Liver (tissue), 3 donors: ENCODE measurements around the gene ADIRF.

Source experiments
- EGR1 ChIP-seq, 2 donors: IDR thresholded peaks; 2 replicates each; pipeline ENCODE4 v1.6.1; 2016 to 2018; ENCODE audit warnings: antibody characterized with exemption in 2 of 2, low read depth in 2 of 2
- GABPA ChIP-seq, 2 donors: IDR thresholded peaks in 1 of 2; conservative IDR thresholded peaks in 1 of 2; 2 replicates each; pipeline ENCODE4 v1.6.1; 2016; ENCODE audit warnings: antibody characterized with exemption in 2 of 2, mild to moderate bottlenecking in 1 of 2, moderate library complexity in 1 of 2
- JUND ChIP-seq, 2 donors: IDR thresholded peaks; 2 replicates each; pipeline ENCODE4 v1.6.1; 2016; ENCODE audit warnings: antibody characterized with exemption in 2 of 2
- NR2F2 ChIP-seq: IDR thresholded peaks from 2 replicates; pipeline ENCODE4 v1.6.1; 2016; ENCODE audit warnings: antibody characterized with exemption
- RAD21 ChIP-seq, 2 donors: IDR thresholded peaks; 2 replicates each; pipeline ENCODE4 v1.6.1; 2016; ENCODE audit warnings: antibody characterized with exemption in 2 of 2, mild to moderate bottlenecking in 2 of 2
- RXRA ChIP-seq, 2 donors: IDR thresholded peaks; 2 replicates each; pipeline ENCODE4 v1.6.1; 2017 to 2018; ENCODE audit warnings: antibody characterized with exemption in 2 of 2, mild to moderate bottlenecking in 1 of 2
- SP1 ChIP-seq: IDR thresholded peaks from 2 replicates; pipeline ENCODE4 v1.6.1; 2018; ENCODE audit warnings: antibody characterized with exemption, mild to moderate bottlenecking
- TAF1 ChIP-seq: conservative IDR thresholded peaks from 2 replicates; pipeline ENCODE4 v1.6.1; 2016; ENCODE audit warnings: antibody characterized with exemption, mild to moderate bottlenecking
- YY1 ChIP-seq: IDR thresholded peaks from 2 replicates; pipeline ENCODE4 v1.6.1; 2016; ENCODE audit warnings: antibody characterized with exemption, mild to moderate bottlenecking
- TF ChIP-seq, protein P1 (sequence below): IDR thresholded peaks from 2 replicates; pipeline ENCODE4 v1.6.1; 2016; ENCODE audit warnings: antibody characterized with exemption
- TF ChIP-seq, protein P2 (sequence below): fragments of 150-350 bp; IDR thresholded peaks from 2 replicates; pipeline ENCODE4 v1.5.1; 2017; ENCODE audit warnings: improper control_type of control experiment, low read depth, low read length; ENCODE audit not compliant: missing input control
- TF ChIP-seq, protein P3 (sequence below): IDR thresholded peaks from 2 replicates; pipeline ENCODE4 v1.6.1; 2016; ENCODE audit warnings: antibody characterized with exemption, mild to moderate bottlenecking
- TF ChIP-seq, protein P4 (sequence below): IDR thresholded peaks from 2 replicates; pipeline ENCODE4 v1.6.1; 2016; ENCODE audit warnings: antibody characterized with exemption
- TF ChIP-seq, protein P5 (sequence below): IDR thresholded peaks from 2 replicates; pipeline ENCODE4 v1.6.1; 2016; ENCODE audit warnings: antibody characterized with exemption
- donor health status: healthy.
- donor health status: healthy.

DNA sequence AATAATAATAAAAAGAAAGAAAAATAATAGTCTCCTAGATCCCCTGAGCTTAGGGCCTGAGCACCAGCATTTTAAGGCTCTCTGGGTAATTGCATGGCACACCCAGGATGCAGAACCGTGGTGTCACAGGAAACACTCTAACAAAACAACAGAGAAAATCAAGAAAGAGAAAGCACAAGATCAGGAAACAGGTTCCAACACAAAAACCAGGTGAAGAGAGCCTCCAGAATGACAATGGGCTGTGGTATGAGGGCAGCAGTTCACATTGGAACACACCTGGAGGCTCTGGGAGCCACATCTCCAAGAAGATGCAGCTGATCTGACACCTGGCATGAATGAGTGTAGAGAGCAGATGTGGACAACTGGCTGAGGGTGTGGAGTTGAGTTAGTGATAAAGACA lies 17.9 kb upstream of the ADIRF start:
- no peak for TF ChIP-seq TAF1
- TF ChIP-seq, protein P1, sequence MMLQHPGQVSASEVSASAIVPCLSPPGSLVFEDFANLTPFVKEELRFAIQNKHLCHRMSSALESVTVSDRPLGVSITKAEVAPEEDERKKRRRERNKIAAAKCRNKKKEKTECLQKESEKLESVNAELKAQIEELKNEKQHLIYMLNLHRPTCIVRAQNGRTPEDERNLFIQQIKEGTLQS: no peak
- TF ChIP-seq YY1: no peak
- TF ChIP-seq, protein P2, sequence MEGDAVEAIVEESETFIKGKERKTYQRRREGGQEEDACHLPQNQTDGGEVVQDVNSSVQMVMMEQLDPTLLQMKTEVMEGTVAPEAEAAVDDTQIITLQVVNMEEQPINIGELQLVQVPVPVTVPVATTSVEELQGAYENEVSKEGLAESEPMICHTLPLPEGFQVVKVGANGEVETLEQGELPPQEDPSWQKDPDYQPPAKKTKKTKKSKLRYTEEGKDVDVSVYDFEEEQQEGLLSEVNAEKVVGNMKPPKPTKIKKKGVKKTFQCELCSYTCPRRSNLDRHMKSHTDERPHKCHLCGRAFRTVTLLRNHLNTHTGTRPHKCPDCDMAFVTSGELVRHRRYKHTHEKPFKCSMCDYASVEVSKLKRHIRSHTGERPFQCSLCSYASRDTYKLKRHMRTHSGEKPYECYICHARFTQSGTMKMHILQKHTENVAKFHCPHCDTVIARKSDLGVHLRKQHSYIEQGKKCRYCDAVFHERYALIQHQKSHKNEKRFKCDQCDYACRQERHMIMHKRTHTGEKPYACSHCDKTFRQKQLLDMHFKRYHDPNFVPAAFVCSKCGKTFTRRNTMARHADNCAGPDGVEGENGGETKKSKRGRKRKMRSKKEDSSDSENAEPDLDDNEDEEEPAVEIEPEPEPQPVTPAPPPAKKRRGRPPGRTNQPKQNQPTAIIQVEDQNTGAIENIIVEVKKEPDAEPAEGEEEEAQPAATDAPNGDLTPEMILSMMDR: no peak
- TF ChIP-seq EGR1 (IDR thresholded peaks at IDR 0.05; ENCODE audit: low read depth in 2 of 2): no peak
- TF ChIP-seq SP1: no peak
- no peak for TF ChIP-seq GABPA (IDR thresholded peaks at IDR 0.05 in 1 of 2, conservative IDR thresholded peaks at IDR 0.05 in 1 of 2)
- TF ChIP-seq, protein P3, sequence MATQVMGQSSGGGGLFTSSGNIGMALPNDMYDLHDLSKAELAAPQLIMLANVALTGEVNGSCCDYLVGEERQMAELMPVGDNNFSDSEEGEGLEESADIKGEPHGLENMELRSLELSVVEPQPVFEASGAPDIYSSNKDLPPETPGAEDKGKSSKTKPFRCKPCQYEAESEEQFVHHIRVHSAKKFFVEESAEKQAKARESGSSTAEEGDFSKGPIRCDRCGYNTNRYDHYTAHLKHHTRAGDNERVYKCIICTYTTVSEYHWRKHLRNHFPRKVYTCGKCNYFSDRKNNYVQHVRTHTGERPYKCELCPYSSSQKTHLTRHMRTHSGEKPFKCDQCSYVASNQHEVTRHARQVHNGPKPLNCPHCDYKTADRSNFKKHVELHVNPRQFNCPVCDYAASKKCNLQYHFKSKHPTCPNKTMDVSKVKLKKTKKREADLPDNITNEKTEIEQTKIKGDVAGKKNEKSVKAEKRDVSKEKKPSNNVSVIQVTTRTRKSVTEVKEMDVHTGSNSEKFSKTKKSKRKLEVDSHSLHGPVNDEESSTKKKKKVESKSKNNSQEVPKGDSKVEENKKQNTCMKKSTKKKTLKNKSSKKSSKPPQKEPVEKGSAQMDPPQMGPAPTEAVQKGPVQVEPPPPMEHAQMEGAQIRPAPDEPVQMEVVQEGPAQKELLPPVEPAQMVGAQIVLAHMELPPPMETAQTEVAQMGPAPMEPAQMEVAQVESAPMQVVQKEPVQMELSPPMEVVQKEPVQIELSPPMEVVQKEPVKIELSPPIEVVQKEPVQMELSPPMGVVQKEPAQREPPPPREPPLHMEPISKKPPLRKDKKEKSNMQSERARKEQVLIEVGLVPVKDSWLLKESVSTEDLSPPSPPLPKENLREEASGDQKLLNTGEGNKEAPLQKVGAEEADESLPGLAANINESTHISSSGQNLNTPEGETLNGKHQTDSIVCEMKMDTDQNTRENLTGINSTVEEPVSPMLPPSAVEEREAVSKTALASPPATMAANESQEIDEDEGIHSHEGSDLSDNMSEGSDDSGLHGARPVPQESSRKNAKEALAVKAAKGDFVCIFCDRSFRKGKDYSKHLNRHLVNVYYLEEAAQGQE: no peak
- no peak for TF ChIP-seq NR2F2
- no peak for TF ChIP-seq RXRA (IDR thresholded peaks at IDR 0.05)
- no peak for TF ChIP-seq RAD21 (IDR thresholded peaks at IDR 0.05)
- no peak for TF ChIP-seq JUND (IDR thresholded peaks at IDR 0.05)
- TF ChIP-seq, protein P4, sequence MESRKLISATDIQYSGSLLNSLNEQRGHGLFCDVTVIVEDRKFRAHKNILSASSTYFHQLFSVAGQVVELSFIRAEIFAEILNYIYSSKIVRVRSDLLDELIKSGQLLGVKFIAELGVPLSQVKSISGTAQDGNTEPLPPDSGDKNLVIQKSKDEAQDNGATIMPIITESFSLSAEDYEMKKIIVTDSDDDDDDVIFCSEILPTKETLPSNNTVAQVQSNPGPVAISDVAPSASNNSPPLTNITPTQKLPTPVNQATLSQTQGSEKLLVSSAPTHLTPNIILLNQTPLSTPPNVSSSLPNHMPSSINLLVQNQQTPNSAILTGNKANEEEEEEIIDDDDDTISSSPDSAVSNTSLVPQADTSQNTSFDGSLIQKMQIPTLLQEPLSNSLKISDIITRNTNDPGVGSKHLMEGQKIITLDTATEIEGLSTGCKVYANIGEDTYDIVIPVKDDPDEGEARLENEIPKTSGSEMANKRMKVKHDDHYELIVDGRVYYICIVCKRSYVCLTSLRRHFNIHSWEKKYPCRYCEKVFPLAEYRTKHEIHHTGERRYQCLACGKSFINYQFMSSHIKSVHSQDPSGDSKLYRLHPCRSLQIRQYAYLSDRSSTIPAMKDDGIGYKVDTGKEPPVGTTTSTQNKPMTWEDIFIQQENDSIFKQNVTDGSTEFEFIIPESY: no peak
- TF ChIP-seq, protein P5, sequence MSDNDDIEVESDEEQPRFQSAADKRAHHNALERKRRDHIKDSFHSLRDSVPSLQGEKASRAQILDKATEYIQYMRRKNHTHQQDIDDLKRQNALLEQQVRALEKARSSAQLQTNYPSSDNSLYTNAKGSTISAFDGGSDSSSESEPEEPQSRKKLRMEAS: no peak
